ENCODE measurements around the gene GPR42.

GRCh38 chr19:35414442-35414841 lies 43.6 kb downstream of the GPR42 start:
- TF ChIP-seq CEBPB (IDR thresholded peaks at IDR 0.05; ENCODE audit: low read depth, low read length) (no peak), CTCF (conservative IDR thresholded peaks at IDR 0.05; ENCODE audit: low read depth, low read length) (no peak), POLR2A (IDR thresholded peaks at IDR 0.05; ENCODE audit: low read depth, low read length) (no peak), BHLHE40 (IDR thresholded peaks at IDR 0.05; ENCODE audit: low read depth, low read length) (no peak), USF2 (IDR thresholded peaks at IDR 0.05; ENCODE audit: low read depth, low read length) (no peak), RAD21 (IDR thresholded peaks at IDR 0.05; ENCODE audit: low read length) (no peak), MAZ (IDR thresholded peaks at IDR 0.05; ENCODE audit: borderline replicate concordance, low read depth, low read length) (no peak), ELK1 (IDR thresholded peaks at IDR 0.05; ENCODE audit: borderline replicate concordance, low read depth, low read length) (no peak), RCOR1 (IDR thresholded peaks at IDR 0.05; ENCODE audit: insufficient replicate concordance, low read length) (no peak), FOS (IDR thresholded peaks at IDR 0.05; ENCODE audit: low read depth, low read length) (no peak), CHD1 (IDR thresholded peaks at IDR 0.05; ENCODE audit: low read depth, low read length) (no peak)
